G401 (cell line): ENCODE data around the gene CARHSP1. TPM values are rescaled to one million over a fixed set of nuclear protein-coding genes. Genes with fewer than 3 reads are reported as not detected.
"Not testable (repeated sequence)": the region's sequence is repeated elsewhere in the genome, so short reads cannot be mapped to it uniquely, and the experiment has no call there.

Experiments used
- DNase-seq: peaks from one replicate; pipeline ENCODE4 v3.0.0-alpha.2; 2015; ENCODE audit warnings: low spot score
- in situ Hi-C: cut with HindIII; loops from 2 replicates; pipeline ENCODE4 v1.10.0; 2016; ENCODE audit warnings: low sequenced_read_pairs, mixed read lengths
- total RNA-seq: library from RNA; depleted of rRNA; stranded (reverse); fragments of >200 nt; shearing (Covaris generic); gene quantifications from 2 replicates; pipeline ENCODE4 v1.2.3, GENCODE V29; 2014; rRNA removed

The CARHSP1 gene
- 114 and 150 TPM in 2 replicates for total RNA-seq

DNA sequence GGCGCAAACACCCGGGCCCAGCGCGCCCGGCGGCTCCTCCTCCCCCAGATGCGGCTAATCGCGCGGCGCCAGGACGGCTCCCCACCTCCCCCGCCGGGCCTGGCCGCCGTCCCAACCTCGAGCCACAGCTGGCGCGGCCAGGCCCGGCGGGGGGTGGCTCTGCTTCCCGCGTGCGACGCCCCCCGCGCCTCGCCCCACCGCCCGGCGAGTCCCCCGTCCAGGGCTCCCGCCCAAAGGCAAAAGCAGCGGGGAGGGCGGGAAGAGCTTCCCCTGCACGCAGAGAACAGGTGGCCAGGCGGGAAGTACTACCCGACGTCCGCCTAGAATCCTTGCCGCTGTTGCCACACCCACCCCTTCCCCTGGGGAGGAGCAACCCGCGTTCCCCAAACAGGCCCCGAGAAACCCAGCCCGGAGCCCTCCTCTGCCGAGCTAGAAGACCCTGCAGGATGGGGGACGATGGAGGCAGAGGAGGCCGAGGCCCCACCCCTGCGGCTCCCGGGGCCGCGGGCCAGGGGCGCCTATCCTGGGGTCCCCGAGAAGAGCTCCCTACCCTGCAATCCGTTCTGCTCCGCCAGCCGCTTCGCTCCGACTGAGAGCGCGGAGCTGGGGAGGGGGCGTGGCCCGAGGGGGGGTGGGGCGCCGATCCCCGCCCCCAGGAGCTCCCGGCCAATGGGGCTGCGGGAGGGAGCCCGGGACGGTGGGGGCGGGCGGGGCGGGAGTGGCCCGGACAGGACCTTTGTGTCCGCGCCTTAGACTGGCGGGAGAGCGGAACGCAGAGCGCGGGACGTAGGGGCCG is at the start of gene CARHSP1:
Gene CARHSP1 (minus strand): TSS at position 591 of the 796 bp plus-strand sequence. CDS start 9,678 bp downstream, outside the sequence.
- peak; percentile 74 for DNase-seq
- in situ Hi-C loops = no loop called here

DNA sequence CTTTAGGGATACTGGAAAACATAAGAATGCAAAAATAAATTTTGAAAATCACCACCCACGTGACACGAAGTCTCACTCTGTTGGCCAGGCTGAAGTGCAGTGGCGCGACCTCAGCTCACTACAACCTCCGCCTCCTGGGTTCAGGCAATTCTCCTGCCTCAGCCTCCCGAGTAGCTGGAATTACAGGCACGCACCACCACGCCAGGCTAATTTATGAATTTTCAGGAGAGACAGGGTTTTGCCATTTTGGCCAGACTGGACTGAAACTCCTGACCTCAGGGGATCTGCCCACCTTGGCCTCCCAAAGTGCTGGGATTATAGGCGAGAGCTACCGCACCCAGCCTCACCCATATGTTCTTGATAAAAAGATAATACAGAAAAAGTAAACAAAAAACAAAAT is 48.5 kb upstream of the CARHSP1 start:
- in situ Hi-C loops, DNase-seq: not testable (repeated sequence)

DNA sequence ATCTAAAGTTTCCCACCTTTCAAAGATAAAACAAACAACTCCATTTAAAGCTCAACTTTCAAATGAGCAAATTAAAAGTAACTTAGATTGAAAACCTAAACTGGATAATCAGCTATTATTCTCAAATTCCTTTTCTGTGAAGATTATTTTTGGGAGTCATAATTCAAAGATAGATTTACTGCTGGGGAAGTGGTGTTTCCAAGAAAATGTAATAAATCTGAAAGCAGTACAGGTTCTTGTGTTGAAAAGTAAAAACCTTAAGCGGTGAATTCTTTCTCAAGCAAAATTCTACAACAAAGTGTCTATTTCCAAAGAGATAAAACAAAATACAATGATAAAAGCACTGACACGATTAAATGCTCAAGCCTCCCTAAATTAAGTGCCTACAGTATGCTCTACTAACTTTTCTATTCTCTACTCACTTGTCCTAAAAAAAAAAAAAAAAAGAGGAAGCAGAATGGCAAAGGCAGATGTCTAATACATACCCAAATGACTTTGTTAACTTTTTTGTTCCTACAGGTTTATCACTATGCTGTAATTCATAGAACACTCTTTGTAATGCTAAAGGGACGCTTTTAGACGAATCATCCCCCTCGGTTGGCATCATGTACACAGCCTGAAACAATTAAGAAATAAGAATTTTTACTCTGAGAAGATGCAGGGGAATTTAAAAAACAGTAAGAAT is 47.9 kb upstream of the CARHSP1 start:
- in situ Hi-C loops = no loop called here
- no peak for DNase-seq

DNA sequence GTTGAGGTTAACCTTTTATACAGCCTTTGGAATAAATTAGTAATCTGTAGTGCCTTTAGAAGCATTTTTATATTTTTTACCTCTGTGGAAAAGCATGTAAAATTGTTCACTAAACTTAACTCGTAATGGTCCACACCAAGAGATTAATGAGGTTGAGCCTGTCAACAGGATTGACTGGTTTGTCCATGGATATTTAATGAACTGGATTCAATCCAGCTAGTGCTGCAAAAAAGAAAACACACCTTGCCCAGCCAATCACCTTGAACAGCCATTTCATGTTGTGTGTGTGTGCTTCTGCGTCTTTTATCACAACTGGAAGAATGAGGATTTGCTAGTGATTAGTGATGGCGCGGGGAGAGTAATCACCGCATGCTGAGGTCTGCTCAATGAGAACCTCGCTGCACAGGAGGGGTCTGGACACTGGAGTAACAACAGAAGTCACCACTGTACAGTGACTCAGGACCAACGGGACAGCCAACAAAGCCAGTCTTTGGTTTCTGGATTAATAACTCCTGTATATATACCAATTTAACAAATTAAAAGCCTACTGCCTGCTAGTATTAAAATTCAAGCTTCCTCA is 47.0 kb upstream of the CARHSP1 start:
- DNase-seq = no peak
- in situ Hi-C loops = no loop called here

DNA sequence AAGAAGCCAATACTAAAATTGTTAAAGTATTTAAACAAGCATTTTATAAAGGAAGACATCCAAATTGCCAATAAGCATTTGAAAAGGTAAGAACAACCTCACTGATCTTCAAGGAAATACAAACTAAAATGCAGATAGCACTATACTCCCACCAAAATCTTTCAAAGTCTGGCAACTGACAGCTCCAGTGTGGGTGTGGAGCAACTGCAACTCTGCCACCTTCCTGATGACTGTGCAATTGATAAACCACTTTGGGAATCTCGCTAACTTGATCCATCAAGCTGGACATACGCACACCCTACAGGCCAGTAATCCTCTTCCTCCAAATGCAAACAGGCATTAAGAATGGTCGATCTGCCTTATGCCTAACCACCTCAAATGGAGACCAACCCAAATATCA is 45.3 kb upstream of the CARHSP1 start:
- in situ Hi-C loops = no loop called here
- no peak for DNase-seq

DNA sequence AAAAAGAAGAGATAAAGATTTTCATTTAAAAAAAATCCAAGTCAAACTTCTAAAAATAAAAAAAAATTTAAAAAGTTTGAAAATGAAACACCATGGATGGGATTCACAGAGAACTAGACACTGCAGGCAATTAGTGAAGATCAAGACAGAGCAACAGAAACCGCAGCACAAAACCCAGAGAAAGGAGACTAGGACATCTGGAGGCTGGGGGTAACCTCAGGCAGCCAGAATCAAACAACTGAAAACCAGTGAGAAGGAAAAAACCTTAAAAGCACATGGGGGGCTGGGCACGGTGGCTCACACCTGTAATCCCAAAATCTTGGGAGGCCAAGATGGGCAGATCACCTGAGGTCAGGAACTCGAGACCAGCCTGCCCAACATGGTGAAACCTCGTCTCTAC is 44.0 kb upstream of the CARHSP1 start:
- DNase-seq = no peak
- in situ Hi-C loops = no loop called here

DNA sequence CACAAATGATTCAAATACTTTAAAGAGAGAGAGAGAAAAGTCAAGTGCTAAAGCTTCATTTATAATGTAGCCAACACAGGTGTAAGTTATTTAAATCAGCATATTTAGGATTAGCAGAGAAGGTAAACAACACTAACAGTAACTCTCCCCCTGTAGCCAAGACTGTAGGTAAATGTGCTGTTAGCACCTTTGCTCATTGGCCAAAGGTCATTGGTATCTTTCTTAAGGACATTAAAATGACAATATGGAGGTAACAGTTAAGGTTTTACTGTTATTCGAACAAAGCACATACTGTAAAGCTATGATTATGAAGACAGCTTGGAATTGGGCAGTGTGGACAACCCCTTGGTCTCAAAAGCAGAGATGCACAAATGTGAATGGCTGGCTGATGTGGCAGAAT is 42.0 kb upstream of the CARHSP1 start:
- in situ Hi-C loops = no loop called here
- DNase-seq = no peak

DNA sequence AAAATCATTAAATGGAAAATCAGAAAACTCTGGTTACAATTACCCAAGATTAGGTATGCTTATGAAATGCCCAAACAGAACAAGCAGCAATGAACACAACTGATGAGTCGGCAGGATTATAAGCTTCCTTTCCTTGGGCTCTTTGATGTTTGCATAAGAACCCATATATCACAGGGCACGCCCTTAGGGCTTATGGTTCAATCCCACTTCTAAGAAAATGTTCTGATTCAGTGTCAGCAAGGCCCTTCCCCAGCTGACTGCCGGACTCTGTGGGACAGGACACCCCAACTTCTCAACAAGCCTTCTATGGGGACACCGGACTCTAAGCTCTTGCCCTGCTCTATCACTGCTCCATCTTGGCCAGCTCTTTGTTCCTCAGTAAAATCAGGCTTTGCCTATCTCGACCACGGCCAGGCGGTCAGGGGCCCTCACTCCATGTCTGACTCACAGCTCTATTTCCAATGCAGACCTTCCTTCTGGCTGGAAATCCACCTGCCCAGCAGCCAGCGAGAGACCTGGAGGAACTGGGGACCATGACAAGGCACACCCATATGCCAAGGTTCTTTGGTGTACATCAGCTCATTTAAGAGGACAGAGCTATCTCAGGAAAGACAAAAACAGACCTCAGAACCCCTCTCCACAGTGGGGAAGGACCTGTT is 40.1 kb upstream of the CARHSP1 start:
- DNase-seq = no peak
- in situ Hi-C loops = no loop called here

DNA sequence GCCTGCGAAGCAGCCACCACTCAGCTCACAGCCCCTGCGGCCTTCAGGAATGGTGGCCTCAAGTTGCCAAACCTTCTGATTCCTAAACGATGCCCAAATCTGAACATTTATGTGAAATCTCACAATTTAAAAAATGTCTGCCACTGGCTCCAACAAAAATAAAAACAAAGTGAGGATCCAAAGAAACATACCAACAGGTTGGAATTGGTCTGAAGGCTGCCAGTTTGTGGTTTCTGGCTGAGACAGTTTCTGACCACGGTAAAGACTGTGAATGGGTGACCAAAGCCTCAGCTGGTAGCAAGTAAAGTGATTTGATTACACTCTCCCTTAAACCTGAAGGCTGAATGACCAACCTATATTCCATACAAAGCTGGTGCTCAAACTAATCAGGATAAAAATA is 38.3 kb upstream of the CARHSP1 start:
- in situ Hi-C loops = no loop called here
- no peak for DNase-seq

DNA sequence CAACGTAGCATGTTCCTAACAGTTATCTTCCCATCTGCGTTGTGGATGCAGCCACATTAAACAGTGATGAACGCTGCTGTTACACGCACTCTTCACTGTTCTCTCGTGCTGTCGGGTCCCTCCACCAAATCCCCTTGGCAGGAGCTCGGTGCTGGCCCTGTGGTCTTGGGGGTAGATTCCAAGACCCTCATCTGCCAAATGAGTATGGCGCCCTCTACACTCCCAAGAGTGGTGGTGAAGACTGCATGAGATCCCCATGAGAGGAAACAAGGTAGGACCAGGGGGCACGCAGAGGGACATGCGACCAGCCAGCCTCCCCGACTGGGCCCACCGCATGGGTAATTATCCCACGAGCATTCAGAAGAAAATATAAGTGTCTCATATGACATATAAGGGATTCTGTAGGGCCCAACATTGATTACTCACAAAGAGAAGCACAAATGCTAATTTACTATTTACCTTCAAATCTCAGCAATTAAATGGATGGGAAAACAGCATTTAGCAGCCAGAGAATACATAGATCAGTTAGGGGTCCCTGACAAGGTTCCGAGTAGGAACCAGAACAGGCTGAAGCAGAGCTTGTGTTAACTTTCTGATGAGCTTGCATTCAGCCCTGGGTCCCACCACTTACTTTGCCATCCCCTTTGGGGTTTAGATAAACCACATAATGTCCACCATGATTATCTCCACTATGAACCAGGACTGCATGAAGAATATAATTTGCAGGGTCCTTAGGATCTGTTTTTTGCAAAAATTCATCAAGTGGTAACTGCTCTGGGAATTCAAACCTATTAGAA is 37.2 kb upstream of the CARHSP1 start:
- DNase-seq = no peak
- in situ Hi-C loops = no loop called here

DNA sequence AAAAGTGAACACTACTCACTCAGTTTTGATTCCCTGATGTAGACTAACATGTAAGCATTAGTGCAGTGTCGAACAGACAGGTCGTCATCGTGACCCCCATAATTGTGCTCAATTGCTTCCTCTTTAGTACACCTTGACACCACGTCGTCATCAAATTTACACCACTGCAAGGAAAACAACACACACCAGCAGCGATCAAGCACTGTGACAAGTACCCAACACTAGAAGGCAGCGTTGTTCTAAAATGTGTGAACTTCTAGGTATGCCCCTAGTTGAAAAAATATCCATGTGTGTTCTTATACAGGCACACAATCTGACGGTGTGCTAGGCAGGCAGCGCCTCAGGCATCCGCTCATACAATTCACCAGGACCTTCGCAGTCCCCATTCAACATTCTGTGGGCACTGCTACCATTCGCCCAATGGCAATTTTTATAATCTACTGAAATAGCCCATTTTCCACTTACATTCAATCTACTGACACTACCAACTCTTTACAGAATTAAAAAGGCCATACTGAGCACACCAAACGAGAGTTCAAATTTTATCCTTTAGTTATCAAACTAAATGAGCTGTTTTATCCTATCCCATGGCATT is 36.5 kb upstream of the CARHSP1 start:
- DNase-seq = no peak
- in situ Hi-C loops = no loop called here

DNA sequence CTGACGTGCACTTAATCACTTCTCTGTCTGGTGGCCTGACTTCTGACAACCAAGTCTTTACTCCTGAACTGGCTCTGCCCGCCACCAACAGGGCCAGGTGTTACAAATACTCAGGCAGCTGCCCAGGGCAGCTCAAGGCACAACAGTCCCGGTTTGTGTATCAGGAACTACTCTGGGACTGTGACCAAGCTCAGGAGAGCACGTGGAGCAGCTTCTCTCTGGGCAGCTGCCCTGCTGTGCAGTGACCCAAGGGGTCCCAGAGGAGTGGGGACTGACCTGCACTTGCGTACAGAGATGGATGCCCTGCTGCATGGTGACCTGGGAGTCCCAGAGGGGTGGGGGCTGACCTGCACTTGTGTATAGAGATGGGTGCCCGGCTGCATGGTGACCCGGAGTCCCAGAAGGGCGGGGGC is 35.2 kb upstream of the CARHSP1 start:
- DNase-seq = no peak
- in situ Hi-C loops = no loop called here

DNA sequence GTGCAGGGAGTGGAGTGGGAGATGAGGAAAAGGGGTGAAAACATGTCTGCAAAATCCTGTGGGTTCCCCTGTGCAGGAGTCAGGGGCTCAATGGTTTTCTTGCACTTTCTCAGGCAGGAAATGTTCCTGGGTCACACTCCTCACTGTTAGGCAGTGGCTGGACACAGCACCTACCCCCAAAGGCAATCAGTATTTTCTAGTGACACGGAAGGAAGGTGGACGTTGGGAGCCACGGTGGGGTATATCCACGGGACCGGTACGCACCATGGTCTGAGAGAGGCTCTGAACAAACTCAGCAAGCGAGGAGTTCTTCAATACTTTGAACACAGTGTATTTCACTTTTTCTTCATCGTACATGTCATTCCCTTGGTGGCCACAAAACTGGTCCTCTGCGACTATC is 34.2 kb upstream of the CARHSP1 start:
- in situ Hi-C loops = no loop called here

DNA sequence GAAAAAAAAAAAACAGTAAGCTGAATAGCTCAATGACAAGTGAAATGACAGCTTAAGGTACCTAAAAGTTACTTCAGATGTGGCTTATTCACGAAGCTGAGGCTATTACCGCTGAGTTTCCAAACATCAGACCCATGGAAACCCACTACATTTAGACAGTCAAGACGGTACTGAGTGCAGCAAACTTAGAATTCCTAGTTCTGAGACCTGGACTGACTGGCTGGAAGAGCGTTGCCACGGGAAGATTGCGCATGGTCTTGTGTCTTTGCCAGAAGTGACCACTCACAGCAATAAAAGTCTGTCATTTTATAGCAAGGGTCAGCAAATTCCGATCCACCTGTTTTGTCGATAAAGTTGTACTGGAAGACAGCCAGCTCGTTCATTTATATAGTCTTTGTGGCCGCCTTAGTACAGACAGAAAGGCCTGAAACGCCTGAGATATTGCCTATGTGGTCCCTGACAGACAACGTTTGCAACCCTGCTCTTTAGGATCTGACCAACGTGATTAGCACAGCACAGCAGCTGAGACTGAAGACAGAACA is 32.6 kb upstream of the CARHSP1 start:
- no peak for DNase-seq
- in situ Hi-C loops = no loop called here

More for the DNA sequence above, 34.2 kb upstream of the CARHSP1 start:
- no peak for DNase-seq

DNA sequence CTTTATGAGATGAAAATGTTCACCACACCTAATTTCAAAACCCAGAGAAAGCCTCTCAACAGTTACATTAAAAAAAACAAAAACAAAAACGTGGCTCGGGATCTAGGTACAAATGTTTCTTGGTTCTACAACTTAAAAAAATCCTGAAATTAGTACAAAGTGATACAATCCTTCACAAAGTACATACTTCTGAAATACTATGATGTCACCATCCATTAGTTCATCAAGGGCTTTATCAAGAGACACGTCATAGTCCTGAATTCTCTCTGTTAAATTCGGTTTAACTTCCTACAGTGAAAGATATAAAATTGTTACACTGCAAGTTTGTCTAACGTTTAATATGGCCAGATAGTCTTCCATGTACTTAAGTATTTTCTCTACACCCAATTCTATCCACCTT is 31.5 kb upstream of the CARHSP1 start:
- no peak for DNase-seq
- in situ Hi-C loops = no loop called here

DNA sequence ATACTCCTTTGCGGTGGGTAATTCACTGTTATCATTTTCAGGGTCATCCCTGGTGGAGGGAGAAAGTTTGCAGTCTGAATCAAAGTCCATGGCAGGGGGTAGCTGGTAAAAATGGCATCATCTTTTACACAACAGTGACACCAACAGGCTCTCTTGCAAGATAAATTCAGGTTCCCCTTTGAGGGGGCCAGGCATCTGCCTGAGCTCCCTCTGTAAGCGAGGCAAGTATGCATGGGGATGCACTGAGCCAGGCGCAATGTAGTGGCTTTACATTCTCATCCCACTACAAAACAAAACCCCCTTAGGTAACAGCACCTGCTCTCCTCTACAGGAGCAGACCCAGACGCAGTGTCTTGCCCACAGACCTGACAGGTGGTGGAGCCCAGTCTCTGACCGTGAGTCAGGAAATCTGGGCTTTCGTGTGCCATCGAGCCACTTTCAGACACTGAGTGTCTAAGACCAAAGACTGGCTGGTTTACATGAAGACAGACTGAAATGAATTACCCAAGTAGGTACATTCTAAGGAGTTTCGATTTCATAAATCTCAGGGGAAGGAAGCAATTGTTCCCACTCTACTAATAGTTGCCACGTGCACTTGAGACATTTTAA is 31.0 kb upstream of the CARHSP1 start:
- in situ Hi-C loops = no loop called here
- no peak for DNase-seq

DNA sequence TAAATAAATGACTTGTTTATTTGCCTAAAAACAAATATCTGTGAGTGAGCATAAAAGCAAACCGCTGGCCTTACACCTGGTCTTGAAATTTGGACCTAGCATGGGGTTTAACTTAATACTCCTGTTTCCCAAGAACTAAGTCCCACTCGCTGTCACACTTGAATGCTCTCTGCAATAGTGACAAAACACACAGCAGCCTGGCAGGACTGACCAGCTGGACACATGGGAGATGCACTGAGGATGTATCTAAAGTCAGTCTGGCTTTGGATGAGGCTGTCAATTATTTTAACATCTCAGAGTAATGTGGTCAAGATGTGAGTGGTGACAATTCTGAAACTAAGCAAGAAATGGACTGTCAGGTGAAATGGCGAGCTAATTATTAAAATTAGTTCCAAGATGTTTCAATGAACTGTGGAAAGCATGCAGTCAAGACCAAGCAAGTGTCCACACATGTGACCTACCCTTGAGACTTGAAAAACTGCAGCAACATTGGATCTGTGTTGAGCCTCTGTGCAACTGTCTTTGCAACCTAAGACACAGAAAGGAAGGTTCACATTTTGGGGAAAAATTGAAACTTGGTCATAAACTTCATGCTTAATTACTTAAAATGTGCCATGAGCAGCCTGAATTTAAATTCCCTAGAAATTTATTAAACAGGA is 30.0 kb upstream of the CARHSP1 start:
- in situ Hi-C loops = no loop called here

More for the DNA sequence above, 30.0 kb upstream of the CARHSP1 start:
- no peak for DNase-seq
